Right renal cortex interstitium (tissue), 3 donors: Measurements from ENCODE around the gene CTBP2. TPM values are rescaled to one million over a fixed set of nuclear protein-coding genes. Genes with fewer than 3 reads are reported as not detected.

Source experiments
- DNase-seq, 3 donors: peaks; one replicate each; pipeline ENCODE4 v3.0.0-alpha.2; 2013; ENCODE audit warnings: low read depth in 3 of 3, low spot score in 2 of 3
- polyA plus RNA-seq, 3 donors: library from polyadenylated mRNA; unstranded; fragments of 120-200 nt; gene quantifications; one replicate each; pipeline ENCODE4 v1.2.1, GENCODE V29; 2013; ENCODE audit not compliant: insufficient read length in 3 of 3

The CTBP2 gene
- 10 to 100 TPM; 83.7 to 92.7 (median 88.2) TPM for polyA plus RNA-seq

DNA sequence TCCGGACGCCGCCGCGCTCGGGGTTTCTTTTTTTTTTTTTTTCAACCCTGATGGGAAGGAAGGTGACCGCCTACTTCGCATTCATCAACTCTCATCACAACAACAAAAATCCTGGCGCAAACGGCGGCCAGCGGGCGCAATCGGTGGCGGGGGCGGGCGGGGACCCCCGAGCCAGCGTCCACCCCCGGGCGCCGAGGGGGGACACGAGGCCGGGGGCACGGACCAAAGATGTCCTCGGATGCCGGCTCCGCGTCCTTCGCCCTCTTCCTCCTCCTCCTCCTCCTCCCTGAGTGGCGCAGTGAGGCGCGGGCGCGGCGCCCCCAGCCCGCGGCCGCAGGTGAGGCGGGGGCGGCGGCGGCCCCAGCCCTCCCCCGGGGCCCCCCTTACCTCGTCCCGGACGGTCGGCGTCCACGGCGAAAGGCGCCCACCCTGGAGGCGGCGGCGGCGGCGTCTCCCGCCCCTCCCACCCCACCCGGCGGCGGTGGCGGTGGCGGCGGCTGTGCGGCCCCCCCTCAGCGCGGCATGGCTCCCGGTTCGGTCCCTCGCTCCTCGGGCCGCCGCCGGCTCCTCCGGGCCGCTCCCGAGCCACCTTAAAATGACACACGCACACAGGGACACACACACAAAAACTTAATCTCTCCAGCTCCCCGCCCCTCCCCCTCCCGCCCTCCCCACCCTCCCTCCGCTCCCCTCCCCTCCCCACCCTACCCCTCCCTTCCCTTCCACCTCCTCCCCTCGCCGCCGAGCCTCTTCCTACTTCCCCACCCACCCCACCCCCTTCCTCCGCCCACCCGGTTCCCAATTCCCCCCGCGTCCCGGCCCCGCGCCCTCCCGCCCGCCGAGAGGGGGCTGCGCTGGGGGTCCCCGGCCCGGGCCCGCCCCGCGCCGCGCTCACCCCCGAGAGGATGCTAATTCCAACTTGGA lies at the start of gene CTBP2:
TSS of gene CTBP2 (minus strand) at position 632 of the 924 bp plus-strand sequence.
- DNase-seq, result no peak

DNA sequence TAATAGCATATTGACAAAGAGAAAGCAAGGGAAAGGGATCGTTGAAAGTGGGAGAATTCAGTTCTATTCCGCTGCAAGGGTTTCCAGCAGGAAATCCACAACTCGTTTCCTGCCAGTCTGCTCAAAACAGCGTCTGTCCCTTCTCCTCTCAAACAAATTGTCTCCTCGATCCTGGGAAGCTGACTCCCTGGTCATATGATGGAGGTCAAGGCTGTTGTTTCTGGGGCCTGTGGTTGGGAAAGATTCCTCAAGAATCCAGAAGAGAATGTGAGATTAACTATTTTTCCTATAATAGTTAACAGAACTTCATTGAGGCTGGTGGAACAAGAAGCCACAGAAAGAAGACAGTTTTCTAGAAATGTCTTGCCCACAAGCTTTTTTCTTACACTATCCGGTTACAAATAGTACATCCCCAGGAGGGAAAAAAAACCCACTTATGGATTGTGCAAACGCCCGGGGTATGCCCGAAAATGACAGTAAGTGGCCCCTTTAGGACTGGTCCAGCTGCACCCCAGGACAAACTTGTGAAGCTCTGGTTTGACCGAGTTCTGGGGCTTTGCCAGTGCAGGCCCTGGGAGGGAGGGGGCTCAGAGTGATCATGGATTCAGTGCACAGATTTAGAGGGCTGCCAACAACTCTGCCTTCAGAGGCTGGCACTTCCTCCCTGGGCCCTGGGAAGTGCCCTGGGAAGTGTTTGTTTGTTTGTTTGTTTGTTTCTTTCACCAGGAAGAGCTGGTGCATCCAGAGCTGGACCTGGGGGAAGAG lies 49.4 kb upstream of the CTBP2 start:
- DNase-seq, result no peak

DNA sequence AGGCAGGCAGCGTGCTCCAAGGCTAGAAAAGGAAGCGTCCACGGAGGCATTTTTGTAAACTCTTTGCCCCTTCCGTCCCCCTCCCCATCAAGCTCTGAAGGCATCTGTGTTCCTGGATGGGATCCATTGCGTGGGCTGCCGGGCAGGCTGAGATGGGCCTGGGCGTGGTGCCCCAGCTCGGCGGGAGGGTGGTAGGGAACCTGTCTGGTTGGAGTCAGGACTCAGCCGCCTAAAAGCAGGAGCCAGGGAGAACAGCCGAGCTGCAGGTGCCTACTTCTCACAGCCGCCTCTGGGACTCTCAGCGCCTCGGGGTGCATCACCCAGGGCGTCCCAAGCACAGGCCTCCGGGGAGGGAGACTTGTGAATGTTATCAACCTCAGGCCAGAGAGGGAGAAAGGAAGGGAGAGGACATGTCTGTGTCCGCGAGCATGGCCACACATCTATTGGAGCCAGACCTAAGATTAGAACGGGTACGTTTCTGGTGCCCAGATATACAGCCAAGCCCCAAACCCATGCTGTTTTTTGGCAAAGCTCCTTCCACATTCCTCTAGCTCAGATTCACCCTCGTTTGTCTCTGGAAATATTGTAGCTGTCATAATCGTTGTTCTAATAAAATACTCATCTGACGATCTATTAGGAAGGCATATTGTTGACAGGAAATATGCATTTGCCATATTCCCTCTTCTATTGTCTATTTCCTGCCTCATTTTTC lies 48.6 kb upstream of the CTBP2 start:
- DNase-seq, result no peak

DNA sequence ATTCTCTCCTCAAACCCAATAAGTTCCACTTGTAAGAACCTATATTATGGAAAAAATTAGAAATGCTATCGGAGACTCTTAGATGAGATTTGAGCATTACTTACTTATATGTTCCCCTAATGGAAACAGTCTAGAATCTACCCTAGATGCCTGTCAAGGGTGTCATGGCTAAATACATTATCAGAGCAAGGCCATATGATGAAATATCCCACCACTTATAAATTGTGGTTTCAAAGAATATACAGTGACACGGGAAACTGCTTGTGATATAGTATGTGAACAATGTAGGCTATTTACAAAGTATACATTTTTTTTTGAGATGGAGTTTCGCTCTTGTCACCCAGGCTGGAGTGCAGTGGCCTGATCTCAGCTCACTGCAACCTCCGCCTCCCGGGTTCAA lies 46.3 kb upstream of the CTBP2 start:
- no peak for DNase-seq

DNA sequence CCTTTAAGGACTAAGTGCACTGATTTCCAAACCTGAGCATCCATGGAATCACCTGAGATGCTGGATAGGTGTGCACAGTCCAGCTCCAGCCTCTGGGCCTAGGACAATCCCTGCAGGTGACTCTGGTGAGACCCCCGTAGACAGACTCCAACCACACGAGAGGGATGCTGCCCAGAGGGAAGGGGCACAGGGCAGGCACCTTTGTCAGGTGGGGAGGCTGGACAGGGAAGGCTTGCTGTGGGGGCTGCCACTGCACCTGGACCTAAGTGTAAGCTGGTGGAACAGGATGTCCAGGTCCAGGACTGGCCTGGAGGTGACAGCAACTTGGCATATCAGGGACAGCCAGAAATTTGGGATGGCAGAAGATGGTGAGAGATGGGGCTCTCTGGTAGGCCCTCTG lies 45.1 kb upstream of the CTBP2 start:
- no peak for DNase-seq

DNA sequence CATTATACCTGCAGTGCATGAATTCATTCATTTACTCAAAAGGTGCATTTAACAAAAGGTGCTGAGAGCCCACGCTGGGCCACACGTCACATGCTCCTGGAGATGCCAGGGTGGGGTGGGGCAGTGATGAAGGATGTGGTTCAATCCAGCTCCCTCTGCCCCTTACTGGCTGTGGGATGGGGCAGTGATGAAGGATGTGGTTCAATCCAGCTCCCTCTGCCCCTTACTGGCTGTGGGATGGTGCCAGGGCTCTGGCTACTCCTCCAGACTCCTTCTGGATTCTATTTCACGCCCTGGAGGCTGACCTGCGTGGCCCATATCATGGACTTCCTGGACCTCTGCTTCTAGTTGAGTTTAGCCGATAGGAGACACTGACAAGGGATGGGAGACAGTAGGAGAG lies 44.0 kb upstream of the CTBP2 start:
- no peak for DNase-seq

DNA sequence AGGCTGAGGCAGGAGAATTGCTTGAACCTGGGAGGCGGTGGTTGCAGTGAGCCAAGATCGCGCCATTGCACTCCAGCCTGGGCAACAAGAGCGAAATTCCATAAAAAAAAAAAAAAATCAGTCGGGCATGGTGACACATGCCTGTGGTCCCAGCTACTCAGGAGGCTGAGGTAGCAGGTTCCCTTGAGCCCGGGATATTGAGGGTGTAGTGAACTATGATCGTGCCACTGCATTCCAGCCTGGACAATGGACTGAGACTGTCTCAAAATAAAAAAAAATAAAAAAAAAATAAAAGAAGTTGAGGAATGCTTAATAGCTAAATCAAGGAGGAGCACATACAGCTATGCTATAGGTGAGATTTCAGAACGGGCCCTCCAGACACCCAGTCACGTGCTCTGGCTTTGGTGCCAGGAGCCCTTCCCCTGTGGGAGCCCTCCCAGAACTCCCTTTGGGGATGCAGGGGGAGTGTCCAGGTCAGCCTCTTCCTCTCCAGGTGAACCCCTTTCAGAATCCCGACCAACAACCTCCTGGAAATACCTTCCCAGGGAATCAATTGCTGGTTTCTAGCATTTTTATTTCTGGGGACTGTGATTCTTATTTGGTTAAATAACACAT lies 42.9 kb upstream of the CTBP2 start:
- no peak for DNase-seq

DNA sequence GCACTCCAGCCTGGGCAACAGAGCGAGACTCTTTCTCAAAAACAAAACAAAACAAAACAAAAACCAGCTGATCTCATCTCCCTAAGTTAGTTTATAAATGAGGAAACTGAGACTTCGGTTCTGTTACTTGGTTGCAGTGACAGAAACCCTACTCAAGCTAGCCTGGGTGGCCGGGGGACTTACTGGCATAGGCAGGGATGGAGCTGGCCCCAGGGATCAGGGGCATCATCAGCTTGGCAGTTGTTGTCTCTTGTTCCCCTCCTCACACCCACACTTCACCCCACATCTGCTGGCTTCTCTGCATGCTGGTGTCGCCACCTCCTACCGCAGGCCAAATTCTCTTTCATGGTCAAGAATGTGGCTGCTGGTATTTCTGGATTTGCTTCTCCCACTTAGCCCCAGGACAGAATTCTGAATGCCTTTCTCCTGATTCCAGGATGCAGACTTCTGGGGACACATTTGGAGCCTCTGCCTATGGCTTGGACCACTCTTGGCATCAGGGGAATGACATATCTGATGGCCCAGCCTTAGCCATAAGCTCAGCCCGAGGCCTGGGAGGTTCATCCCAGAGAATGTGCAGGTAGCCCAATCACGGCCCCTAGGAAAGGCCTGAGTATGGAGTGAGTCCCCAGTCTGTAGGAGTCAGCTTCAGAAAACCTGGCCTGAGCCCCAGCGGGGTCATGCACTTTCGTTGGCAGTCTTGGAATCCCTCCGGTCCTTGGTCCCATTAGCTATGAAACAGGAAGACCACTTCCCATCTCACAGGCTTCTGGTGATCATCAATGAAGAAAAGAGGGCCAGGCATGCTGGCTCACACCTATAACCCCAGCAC lies 41.6 kb upstream of the CTBP2 start:
- no peak for DNase-seq

DNA sequence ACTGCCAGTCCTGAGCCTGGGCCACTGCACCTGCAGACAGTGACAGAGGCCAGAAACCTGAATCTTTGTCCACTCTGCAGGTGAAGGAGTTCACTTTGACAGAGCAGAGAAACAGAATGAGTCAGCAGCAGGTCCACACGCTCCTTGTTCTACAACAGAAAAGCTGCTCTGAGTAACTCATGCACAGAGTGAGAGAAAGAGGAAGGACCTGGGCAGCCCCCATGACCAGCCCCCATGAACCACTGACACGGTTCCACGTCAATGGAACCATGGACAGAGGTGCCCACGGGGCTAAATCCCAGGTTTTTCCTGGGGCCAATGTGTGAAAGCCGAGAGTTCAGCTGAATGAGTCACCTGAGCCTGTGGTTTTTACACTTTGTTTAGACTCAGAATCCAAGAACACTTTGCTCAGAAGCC lies 40.8 kb upstream of the CTBP2 start:
- no peak for DNase-seq

DNA sequence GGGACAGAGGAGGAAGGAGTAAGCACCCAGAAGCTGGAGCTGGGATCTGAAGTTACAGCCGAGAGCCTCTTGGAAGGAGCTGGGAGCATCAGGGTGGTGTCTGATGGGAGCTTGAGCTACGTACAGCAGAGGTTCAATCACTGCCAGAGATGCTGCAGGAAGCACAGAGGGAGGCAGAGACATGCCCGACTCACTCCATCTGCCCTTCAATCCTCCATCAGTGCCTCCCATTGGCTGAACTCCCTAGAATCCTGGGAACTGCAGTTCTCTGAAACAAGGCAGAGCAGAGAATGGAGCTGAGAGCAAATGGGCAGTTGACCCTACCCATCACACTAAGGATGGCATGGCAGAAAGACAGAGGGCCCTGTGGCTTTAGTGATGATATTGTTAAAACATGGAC lies 40.0 kb upstream of the CTBP2 start:
- no peak for DNase-seq

DNA sequence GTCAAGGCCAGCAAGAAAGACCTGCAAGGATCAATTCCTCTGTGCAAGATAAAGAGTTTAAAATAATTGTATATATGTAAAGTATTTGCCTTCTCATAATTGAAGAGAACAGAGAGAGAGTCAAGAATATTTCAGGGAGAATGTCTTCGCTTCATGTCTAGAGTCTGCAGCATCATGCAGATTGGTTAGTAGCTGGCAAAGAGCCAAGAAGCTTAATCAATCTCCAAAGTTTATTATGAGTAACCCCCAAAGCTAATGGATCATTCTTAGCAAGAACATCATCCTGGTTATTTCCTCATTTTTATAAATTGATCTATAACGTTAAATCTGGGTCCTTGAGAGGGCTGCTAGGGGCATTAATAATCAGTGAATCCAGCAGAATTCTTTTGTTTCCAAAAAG lies 38.9 kb upstream of the CTBP2 start:
- no peak for DNase-seq

DNA sequence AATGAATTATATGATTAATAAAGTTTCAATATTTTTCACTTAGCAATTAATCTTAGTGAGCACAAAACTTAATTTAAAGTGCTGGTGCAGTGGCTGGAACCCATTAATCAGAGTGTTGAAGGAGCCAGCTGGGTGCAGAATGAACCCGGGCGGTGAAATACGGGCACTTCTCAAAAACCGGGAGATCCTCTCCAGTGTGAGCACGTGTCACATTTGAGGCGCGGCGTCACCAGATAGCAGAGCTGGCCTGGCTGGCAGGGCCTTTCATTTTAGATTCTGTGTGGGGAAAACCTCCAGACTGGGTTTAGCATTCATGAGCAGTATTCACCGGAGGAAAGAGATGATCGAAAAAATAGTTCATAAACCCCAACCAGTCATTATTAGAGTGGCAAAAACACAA lies 34.5 kb upstream of the CTBP2 start:
- DNase-seq, result no peak

DNA sequence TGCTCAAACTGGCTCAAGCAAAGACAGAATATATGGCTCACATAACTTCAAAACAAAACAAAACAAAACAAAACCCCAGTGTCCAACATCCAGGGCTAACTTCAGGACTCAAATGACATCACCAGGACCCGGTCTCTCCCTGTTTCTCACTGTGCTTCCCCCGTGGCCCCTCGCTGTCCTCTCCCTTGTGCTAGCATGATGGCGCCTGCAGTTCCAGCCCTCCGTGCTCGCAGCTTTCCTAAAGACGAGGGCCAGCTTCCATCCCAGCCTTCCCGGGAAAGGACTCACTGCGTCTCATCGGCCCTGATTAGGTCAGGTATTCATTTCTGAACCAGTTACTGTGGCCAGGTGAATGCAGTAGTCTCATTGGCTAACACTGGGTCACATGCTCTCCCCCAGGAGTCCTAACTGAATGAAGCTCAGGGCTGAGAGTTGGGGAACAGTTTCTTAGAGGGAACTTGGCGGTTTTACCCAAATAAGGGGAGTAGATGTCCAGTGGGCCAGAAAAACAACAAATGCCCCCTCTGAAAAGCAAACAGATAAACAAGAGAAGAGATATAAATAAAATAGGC lies 33.0 kb upstream of the CTBP2 start:
- DNase-seq, result no peak

DNA sequence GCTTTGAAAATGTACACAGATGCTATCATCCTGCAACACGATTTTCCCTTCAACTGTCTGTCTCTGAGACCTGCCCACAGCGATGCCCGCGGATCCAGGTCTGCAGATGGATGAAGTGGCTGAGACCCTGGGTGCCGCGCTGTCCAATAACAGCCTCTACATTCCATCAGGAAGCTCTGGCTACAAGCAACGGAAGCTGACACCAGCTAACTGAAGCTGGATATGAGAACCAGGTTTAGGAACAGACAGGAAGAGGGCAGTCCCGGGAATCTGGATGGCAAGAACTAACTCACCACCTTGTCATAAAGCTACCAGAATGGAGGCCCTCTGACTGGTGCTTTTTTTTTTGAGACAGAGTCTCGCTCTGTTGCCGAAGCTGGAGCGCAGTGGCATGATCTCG lies 32.3 kb upstream of the CTBP2 start:
- no peak for DNase-seq

DNA sequence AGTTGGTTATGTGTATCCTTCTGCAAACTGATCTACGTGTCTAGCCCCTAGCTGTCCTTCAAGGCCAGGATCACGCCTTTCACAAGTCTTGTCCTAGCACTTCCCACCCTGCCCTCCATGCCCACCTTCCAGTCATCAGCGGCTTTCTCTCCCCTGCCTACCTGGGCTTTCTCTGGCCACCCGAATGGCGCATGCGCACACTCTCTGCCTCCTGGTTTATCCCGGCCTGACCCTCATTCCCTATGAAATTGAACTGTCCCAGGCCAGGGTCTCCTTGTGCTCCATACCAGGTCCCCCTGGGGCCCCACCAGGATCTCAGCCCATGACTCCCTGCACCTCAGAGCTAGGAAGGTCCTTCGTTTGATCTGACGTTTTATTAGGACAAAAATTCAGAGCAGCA lies 31.6 kb upstream of the CTBP2 start:
- DNase-seq, result no peak

DNA sequence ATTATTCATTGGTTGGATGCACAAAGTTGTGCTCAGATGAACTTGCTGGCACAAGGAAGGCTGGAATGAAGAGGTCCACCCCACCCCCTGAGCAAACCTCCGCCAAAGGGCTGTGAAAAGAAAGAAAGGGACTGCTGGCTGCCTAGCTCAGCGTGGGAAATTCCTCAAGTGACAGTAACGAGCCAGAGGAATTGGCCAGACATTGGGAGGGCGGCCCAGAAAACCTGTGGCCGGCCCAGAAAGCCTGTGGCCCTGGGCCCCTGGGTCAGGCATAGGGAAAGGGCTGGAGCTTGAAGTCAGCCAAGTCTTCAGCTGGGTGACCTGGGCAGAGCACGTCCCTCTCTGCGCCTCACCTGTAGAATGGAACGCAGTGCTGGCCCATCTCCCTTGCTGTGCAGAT lies 30.6 kb upstream of the CTBP2 start:
- DNase-seq, result no peak

DNA sequence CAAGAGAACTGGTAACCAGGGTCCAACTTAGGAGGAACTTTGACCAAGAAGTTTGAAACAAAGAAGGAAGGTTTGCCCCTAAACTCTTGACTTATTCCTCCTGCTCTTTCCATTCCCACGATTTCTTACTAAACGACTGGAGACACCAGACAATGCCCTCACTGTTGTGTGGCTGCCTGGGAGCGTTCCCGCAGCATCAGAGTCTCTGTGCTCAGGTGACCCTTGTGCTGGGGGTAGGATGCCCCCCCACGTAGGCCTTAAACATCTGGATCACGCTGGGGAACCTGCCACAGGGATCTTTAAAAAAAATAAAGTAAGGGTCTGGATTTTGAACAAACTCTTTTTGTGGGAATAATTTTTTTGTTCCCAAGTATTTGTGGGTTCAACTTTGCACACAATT lies 30.1 kb upstream of the CTBP2 start:
- DNase-seq, result no peak

DNA sequence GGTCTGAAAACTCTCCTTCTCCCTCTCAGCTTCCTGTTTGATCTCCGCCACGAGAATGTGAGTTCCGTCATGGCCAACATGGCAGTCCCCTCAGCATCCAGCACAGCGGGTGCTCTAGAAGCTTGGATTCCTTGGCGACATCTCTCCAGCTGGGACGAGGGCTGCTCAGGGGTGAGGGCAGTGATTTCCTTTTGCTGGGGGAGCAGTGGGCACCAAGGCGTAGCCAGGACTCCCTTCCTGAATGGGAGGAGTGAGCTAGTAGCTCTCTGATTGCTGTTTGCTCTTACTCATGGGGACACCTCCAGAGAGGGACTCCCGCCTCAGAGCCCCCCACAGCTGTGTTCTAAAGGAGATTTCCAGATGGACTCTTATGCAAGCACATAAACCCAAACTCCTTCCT lies 28.8 kb upstream of the CTBP2 start:
- no peak for DNase-seq
